Heart right ventricle (tissue), 16 donors: ENCODE measurements around the gene FRRS1L. TPM values are rescaled to one million over a fixed set of nuclear protein-coding genes. Genes with fewer than 3 reads are reported as not detected.
A peak's percentile ranks its signal among the peaks of the same experiment; 100 is the strongest.

Source experiments
- ATAC-seq, 8 donors: fragments of 200-7000 bp; cut with Tn5 transposase; one replicate each; pipeline ENCODE4 v1.9.1; 2020; ENCODE audit warnings: mild to moderate bottlenecking in 8 of 8, moderate library complexity in 8 of 8, moderate number of reproducible peaks in 1 of 8
- DNase-seq, 2 donors: peaks; one replicate each; pipeline ENCODE4 v3.0.0-alpha.2; 2020
- H3K27ac ChIP-seq, 10 donors: fragments of 200-600 bp; sonication (generic) in 2 of 10; one replicate each; pipeline versions ENCODE4 v1.5.0 to v1.8.0; 2020 to 2022; ENCODE audit warnings: mild to moderate bottlenecking in 3 of 10
- H3K27me3 ChIP-seq, 7 donors: fragments of 200-600 bp; one replicate each; pipeline ENCODE4 v1.8.0; 2021 to 2022; ENCODE audit warnings: mild to moderate bottlenecking in 2 of 7
- H3K36me3 ChIP-seq, 9 donors: fragments of 200-600 bp; sonication (generic) in 1 of 9; one replicate each; pipeline versions ENCODE4 v1.5.0 to v1.8.0; 2020 to 2022; ENCODE audit warnings: mild to moderate bottlenecking in 2 of 9
- H3K4me1 ChIP-seq, 9 donors: fragments of 200-600 bp; sonication (generic) in 1 of 9; one replicate each; pipeline versions ENCODE4 v1.5.0 to v1.8.0; 2020 to 2022; ENCODE audit warnings: mild to moderate bottlenecking in 4 of 9
- H3K4me3 ChIP-seq, 10 donors: fragments of 200-600 bp; sonication (generic) in 2 of 10; one replicate each; pipeline versions ENCODE4 v1.5.0 to v1.8.0; 2020 to 2022; ENCODE audit warnings: mild to moderate bottlenecking in 7 of 10, moderate library complexity in 2 of 10
- H3K9me3 ChIP-seq, 11 donors: fragments of 200-600 bp in 10 of 11; sonication (generic) in 2 of 11; one replicate each; pipeline versions ENCODE4 v1.5.0 to v1.8.0; 2013 to 2022; ENCODE audit warnings: mild to moderate bottlenecking in 2 of 11, control low read depth in 1 of 11, moderate library complexity in 1 of 11
- CTCF ChIP-seq, 9 donors: fragments of 200-600 bp; sonication (generic) in 2 of 9; IDR thresholded peaks; one replicate each; pipeline versions ENCODE4 v1.5.0 to v1.8.0; 2021 to 2022; ENCODE audit warnings: antibody characterized with exemption in 9 of 9, mild to moderate bottlenecking in 5 of 9, moderate library complexity in 1 of 9
- WGBS, 2 donors: extraction: QIAGEN DNeasy Blood & Tissue Kit; methylation state at CpG; one replicate each; pipeline ENCODE4 v1.1.7; 2013; ENCODE audit warnings: inconsistent platforms in 1 of 2; 5-methylcytosine and 5-hydroxymethylcytosine counted together
- intact Hi-C, 10 donors: fragments of 100-400 bp; cut with DNase I; formaldehyde crosslinking; loops; one replicate each; pipeline versions ENCODE4 v1.11.1 to v1.14.2; 2022
- polyA plus RNA-seq, 2 donors: library from polyadenylated mRNA; stranded (reverse); fragments of 200-250 nt; gene quantifications; one replicate each; pipeline ENCODE4 v1.2.3, GENCODE V29; 2013
- total RNA-seq, 10 donors: library from RNA; stranded (reverse); fragmentation: NEBNext Ultra II Directional in 3 of 10; extraction: Animal tissue kit (Norgen Biotek cat#: 25700) in 3 of 10; gene quantifications; one replicate each; pipeline versions ENCODE4 v1.2.1 to v1.2.4, GENCODE V29; 2021 to 2023
- donor health status: Arrhythmogenic right ventricular cardiomyopathy.
- donor health status: ischemic (EF 13 %, LVEDD 7.1; RV severe dilation, severe dysfunction).
- donor health status: healthy with polysubstance abuse.
- donor health status: DM: no; HTN: yes; CAD: no.
- donor health status: DM: no; HTN: no; CAD: no.
- donor health status: ischemic (EF 25% LVEDD 6.9; RV normal size, moderate dysfunction).
- donor health status: ischemic (EF 25% LVEDD 5.7; RV mildly dilated, moderate dysfunction).
- donor health status: healthy.
- donor health status: DM: yes; HTN: yes; CAD: no.
- donor health status: Ischemic cardiomyopathy.
- donor health status: ischemic (EF 35%, LVEDD 5.7; RV mildly dilated, moderate dysfunction).
- donor health status: nonischemic (EF 11% LVEDD 7.7; RV severe dilation, severe dysfunction).
- donor health status: DM: yes; HTN: yes; CAD: no.
- donor health status: PGD.
- donor health status: ischemic (EF 29% LVEDD 5.4; RV normal size, mild dysfunction).
- donor health status: nonischemic (EF 23%, LVEDD 6.1; RV moderate dilation, normal function).

The FRRS1L gene
- total and polyA plus RNA-seq, 12 donors: 0.07 to 3.0 (median 1.3) TPM; not detected in 1

GRCh38 chr9:109113892-109114609 lies 53.0 kb downstream of the FRRS1L start:
- peak in 2 of 8 donors; percentile 51 to 70 for ATAC-seq
- H3K4me1 ChIP-seq: peaks cover 7 to 100% (median 93%) of the 10 kb centered on the region in 9 donors
- whole genome bisulfite sequencing, 2 donors: 73 to 77% methylated on average over 12 of the region's 12 CpGs

GRCh38 chr9:109113254-109113653 lies 53.8 kb downstream of the FRRS1L start:
- Histone ChIP-seq H3K4me1 (peaks cover 7 to 100% (median 93%) of the 10 kb centered on the region in 9 donors), H3K4me3 (no peak overlapping the region), H3K9me3 (no peaks in the 10 kb centered on the region), H3K27ac (peak overlapping the region; percentile 19 to 84 (median 72)), H3K27me3 (no peaks in the 10 kb centered on the region), H3K36me3 (no peaks in the 10 kb centered on the region)
- ATAC-seq: no peak
- TF ChIP-seq CTCF (IDR thresholded peaks at IDR 0.05): no peak
- no peak for DNase-seq
- intact Hi-C loops: loop anchor here in 3 of 10 donors (10.0 kb wide), 2 partner anchors 98 to 192 kb away; partner anchors contain the start of gene CTNNAL1 (in 2 of the 3)
- 53 to 55% methylated on average over 3 of the region's 3 CpGs for WGBS, 2 donors

More at GRCh38 chr9:109113892-109114609, 53.0 kb downstream of the FRRS1L start:
- TF ChIP-seq CTCF (IDR thresholded peaks at IDR 0.05): no peak
- Histone ChIP-seq H3K27ac (peak overlapping the region; percentile 19 to 84 (median 72)), H3K9me3 (no peaks in the 10 kb centered on the region), H3K36me3 (no peaks in the 10 kb centered on the region), H3K27me3 (no peaks in the 10 kb centered on the region), H3K4me3 (peak overlapping the region in 1 of 10 donors; percentile 14)
- intact Hi-C loops: loop anchor here in 3 of 10 donors (10.0 kb wide), 2 partner anchors 99 to 191 kb away; partner anchors contain the start of gene CTNNAL1 (in 2 of the 3)
- DNase-seq: no peak

- DNase-seq: no peak
- intact Hi-C loops: loop anchor here in 3 of 10 donors (10.0 kb wide), 2 partner anchors 96 to 194 kb away; partner anchors contain the start of gene CTNNAL1 (in 2 of the 3)
- WGBS, 2 donors: 27 to 38% methylated on average over 5 of the region's 5 CpGs
Observed at GRCh38 chr9:109110329-109111021, 56.6 kb downstream of the FRRS1L start.

More at GRCh38 chr9:109110329-109111021, 56.6 kb downstream of the FRRS1L start:
- Histone ChIP-seq H3K9me3 (no peaks in the 10 kb centered on the region), H3K27me3 (no peaks in the 10 kb centered on the region), H3K27ac (peak overlapping the region; percentile 17 to 84 (median 73)), H3K4me3 (peak overlapping the region in 1 of 10 donors; percentile 2), H3K36me3 (peaks cover 0 to 10% (median 3%) of the 10 kb centered on the region in 9 donors), H3K4me1 (peaks cover 10 to 93% (median 82%) of the 10 kb centered on the region in 9 donors)
- TF ChIP-seq CTCF (IDR thresholded peaks at IDR 0.05): no peak
- peak in 6 of 8 donors; percentile 43 to 68 (median 56) for ATAC-seq
